Measurements from ENCODE around the gene TNNC1.

Gene TNNC1

GRCh38 chr3:52429031-52429430, 24.8 kb downstream of the TNNC1 start:
- DNase-seq = no peak

DNA sequence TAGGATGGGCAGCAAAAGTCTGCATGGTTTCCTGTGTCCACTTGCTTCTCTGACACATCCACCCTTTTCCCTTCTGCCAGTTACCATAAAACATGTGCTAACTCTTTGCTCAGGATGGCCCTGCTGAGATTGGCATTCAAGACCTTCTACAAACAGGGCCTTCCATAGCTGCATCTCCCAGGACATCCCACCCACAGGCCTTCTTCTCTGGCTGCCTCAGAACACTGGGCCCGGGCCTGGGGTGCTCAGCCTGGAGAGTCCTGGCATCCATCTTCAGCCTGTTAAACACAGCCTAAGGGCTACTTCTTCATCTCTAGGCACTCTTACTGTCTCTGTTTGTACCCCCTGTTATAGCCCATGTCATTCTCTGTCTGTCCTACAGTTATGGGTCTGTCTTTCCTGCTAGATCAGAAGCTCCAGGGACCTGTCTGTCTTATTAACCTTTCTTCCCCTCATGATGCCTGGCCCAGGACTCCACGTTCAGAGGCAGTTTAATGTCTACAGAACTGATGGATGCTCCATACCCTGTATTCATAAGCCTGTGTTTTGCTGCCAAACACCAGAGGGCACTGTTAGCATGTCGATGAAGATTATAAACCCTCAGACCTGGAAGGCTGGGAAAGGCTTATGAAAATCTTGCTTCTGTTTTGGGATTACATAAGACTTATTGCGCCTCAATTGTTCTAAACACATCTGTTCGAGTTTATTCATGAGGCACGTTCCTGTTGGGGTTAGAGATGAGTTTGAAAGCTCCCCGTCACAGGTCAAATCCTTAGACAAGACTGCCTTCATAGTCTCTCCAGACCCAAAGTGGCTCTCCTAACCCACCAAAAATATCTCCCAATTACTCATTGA, 25.5 kb downstream of the TNNC1 start:
- DNase-seq = no peak

DNA sequence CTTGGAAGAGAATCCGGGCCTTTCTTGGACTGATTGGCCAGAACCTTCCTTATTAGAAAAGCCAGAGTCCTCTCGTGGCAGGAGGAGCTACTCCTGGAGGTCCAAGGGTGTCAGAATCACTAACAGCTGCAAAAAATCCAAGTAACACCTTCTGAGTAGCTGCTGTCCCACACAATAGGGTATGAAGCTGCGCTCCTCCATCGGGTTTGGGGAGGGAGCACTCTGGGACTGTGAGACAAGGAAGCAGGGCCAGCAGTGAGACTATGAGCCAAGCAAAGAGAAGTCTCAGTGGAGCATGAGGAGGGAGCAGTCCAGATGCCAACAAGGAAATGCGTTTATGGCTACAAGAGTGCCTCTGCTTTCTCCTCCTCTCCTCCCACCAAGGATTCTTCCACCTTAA, 30.7 kb downstream of the TNNC1 start:
- no peak for DNase-seq

- no peak for DNase-seq
Observed at GRCh38 chr3:52422669-52423068, 31.2 kb downstream of the TNNC1 start.

GRCh38 chr3:52420388-52420787, 33.5 kb downstream of the TNNC1 start:
- no peak for DNase-seq

GRCh38 chr3:52415800-52416199, 38.0 kb downstream of the TNNC1 start:
- DNase-seq = no peak

GRCh38 chr3:52408466-52408865, 45.4 kb downstream of the TNNC1 start:
- DNase-seq = no peak

DNA sequence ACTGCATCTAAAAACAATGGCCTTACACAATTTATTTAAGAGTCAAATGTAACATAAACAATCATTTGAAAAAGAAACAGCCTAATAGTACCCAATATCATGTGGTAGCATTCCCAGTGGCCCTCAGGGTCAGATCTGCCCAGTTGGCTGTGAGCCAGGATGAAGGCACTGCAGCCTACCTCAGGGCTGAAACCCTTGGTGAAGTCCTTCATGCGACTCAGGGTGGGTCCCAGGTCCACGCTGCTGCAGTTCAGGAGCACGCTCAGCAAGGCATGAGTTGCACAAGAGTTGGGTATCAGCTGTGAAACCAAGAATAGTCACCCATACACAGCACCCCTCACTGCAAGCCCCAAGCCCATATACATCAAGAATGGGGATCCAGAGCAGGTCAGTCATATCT, 46.1 kb downstream of the TNNC1 start:
- DNase-seq = no peak

- DNase-seq = no peak
Observed at GRCh38 chr3:52406791-52407510, 46.9 kb downstream of the TNNC1 start.

DNA sequence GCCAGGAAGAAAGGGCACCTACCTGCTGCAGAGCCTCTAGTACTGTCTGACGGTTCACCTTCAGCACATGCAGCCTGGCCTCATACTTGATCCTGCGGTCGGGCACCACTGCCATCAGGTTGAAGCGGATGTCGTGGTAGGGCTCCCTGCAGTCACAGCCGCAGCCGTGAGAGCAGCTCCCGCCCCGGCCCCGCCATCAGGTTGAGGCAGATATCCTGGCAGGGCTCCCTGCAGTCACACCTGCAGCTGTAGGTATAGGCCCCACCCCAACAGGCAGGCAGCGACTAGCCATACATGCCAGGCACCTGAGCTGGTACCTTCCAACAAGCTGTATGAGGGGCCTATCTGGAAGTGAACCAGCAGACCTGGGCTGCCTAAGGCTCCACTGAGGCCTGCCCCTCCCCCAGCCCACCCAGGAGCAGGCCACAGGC, 47.6 kb downstream of the TNNC1 start:
- no peak for DNase-seq

GRCh38 chr3:52405601-52406110, 48.2 kb downstream of the TNNC1 start:
- DNase-seq = no peak

GRCh38 chr3:52405066-52405465, 48.8 kb downstream of the TNNC1 start:
- no peak for DNase-seq

- DNase-seq = no peak
Observed at GRCh38 chr3:52404391-52404790, 49.5 kb downstream of the TNNC1 start.

DNA sequence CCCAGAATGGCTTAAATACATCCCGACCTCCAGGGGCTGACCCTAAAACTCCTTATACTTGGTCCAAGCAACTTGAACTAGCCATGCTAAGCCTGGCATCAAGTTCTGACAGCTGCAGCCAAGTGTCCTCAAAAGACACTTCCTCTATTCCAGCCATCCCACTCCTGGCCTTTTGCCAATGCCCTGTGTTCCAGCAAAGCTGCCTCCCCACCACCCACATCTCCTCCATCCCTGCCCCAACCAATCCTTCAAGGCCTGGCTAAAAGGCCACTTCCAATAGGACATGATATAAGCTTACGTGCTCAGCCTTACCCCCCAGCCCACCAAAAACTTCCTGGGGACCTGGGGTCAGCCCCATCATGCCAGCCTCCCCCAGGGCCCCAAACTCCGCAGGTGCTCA, 49.9 kb downstream of the TNNC1 start:
- no peak for DNase-seq

- no peak for DNase-seq
Observed at GRCh38 chr3:52403271-52403841, 50.5 kb downstream of the TNNC1 start.

DNA sequence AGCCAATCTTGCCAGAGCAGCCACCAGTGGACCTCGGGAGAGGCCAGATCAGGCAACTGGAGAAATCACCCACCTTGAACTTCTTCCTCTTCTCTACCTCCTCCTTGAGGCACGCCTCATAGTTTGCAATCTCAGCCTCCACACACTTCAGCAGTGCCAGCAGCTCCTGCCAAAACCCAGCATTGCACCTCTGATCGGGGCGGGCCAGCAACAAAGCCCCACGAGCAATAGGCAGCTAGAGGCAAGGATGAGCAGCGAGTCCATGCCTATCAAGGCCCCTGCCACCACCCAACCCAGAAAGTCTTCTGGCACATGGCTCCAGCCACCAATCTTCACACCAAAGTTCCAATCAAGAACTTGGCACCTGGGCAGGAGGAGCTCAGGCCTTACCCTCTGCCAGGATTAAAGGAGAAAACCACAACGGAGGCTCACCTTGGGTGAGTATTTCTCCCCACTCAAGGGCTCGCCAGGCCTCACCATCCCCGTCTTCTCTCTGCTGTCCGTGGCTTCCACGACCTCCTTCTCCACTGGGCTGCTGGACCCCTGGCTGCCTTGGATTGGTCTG, 51.1 kb downstream of the TNNC1 start:
- no peak for DNase-seq

DNA sequence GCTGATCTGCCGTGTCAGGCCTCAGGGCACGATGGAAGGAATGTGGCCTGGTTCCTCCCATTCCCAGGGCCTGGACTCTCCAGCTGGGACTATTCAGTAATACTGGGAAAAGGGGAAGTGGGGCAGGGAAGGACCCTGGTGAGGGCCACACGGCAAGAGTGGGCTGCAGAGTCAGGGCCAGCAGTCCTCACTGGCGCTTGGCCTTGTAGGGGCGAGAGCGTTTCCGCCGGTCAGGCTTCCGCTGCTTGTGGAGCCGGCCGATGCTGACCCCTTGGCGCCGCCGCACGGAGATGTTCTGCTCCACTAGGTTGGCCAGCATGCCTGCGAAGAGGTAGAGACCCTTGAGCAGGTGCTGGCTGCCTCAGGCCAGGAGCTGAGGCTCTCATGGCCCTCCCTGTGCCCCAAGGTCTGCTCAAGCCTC, 51.7 kb downstream of the TNNC1 start:
- DNase-seq = no peak

- DNase-seq = no peak
Observed at GRCh38 chr3:52401551-52401950, 52.3 kb downstream of the TNNC1 start.
